Upper lobe of right lung (tissue), 1 donor: ENCODE data around the gene RNF146. TPM values are rescaled to one million over a fixed set of nuclear protein-coding genes. Genes with fewer than 3 reads are reported as not detected.
"Not testable (repeated sequence)": the region's sequence is repeated elsewhere in the genome, so short reads cannot be mapped to it uniquely, and the experiment has no call there.

Experiments
- ATAC-seq: fragments of 200-7000 bp; cut with Tn5 transposase; one replicate; pipeline ENCODE4 v1.9.1; 2020; ENCODE audit warnings: mild to moderate bottlenecking, moderate library complexity
- DNase-seq: peaks from one replicate; pipeline ENCODE4 v3.0.0-alpha.2; 2020
- H3K27ac ChIP-seq: fragments of 200-600 bp; one replicate; pipeline ENCODE4 v1.8.0; 2022
- H3K27me3 ChIP-seq: fragments of 200-600 bp; one replicate; pipeline ENCODE4 v1.8.0; 2022; ENCODE audit warnings: mild to moderate bottlenecking
- H3K36me3 ChIP-seq: fragments of 200-600 bp; one replicate; pipeline ENCODE4 v1.8.0; 2022
- H3K4me1 ChIP-seq: fragments of 200-600 bp; one replicate; pipeline ENCODE4 v1.8.0; 2022
- H3K4me3 ChIP-seq: fragments of 200-600 bp; one replicate; pipeline ENCODE4 v1.8.0; 2022; ENCODE audit warnings: mild to moderate bottlenecking
- H3K9me3 ChIP-seq: fragments of 200-600 bp; one replicate; pipeline ENCODE4 v1.8.0; 2022
- intact Hi-C: fragments of 100-400 bp; cut with DNase I; formaldehyde crosslinking; loops from one replicate; pipeline ENCODE4 v1.11.0; 2022
- total RNA-seq: library from RNA; stranded (reverse); fragmentation: NEBNext Ultra II Directional; extraction: Animal tissue kit (Norgen Biotek cat#: 25700); gene quantifications from one replicate; pipeline ENCODE4 v1.2.1, GENCODE V29; 2021
- TF ChIP-seq, protein P1 (sequence below): fragments of 200-600 bp; IDR thresholded peaks from one replicate; pipeline ENCODE4 v1.8.0; 2022; ENCODE audit warnings: antibody characterized with exemption
- donor health status: DM: no; HTN: yes; CAD: no; lungs with severe emphysema.

The RNF146 gene
- total RNA-seq, 1 donor from 2014 or later: 54.6 TPM

GRCh38 chr6:127305741-127306140, 39.1 kb downstream of the RNF146 start:
- Histone ChIP-seq H3K36me3 (peaks cover 18% of the 10 kb centered on the region), H3K4me1 (peaks cover 11% of the 10 kb centered on the region), H3K4me3 (no peak overlapping the region), H3K27me3 (no peaks in the 10 kb centered on the region), H3K9me3 (no peaks in the 10 kb centered on the region), H3K27ac (no peak overlapping the region)
- intact Hi-C loops: no loop called here
- no peak for ATAC-seq
- DNase-seq: no peak
- TF ChIP-seq, protein P1, sequence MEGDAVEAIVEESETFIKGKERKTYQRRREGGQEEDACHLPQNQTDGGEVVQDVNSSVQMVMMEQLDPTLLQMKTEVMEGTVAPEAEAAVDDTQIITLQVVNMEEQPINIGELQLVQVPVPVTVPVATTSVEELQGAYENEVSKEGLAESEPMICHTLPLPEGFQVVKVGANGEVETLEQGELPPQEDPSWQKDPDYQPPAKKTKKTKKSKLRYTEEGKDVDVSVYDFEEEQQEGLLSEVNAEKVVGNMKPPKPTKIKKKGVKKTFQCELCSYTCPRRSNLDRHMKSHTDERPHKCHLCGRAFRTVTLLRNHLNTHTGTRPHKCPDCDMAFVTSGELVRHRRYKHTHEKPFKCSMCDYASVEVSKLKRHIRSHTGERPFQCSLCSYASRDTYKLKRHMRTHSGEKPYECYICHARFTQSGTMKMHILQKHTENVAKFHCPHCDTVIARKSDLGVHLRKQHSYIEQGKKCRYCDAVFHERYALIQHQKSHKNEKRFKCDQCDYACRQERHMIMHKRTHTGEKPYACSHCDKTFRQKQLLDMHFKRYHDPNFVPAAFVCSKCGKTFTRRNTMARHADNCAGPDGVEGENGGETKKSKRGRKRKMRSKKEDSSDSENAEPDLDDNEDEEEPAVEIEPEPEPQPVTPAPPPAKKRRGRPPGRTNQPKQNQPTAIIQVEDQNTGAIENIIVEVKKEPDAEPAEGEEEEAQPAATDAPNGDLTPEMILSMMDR: no peak

DNA sequence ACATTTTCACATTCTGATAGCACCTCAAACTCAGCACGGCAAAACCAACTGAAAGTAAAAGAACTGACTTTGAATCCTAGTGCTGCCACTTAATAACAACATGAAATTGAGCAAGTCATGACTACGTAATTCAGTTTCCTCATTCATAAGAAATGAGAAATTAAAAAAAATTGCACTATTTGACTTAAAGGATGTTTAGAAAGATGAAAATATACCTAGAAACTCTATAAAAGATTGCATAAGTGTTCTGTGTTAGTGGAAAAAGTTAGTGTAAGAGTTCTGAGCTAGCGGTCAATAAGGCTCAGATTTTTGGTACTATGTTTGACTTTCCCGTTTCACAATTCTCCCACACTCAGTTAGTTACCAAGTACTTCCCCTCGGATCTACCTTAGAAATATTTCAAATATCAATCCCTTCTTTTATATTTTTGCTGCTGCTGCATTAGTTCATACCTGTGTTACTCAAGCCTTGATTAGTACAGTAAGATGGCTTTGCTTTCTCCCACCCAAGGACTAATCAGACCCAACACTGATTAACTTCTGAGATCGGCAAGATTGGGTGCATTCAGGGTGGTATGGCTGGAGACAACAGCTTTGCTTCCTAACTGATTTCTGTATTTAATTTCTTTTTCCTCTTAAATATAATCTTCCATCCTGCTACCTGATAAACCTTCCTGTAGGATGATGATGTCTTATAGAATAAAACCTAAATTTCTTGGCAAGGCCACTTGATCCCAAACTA, 50.9 kb downstream of the RNF146 start:
- H3K36me3 ChIP-seq: peaks cover 59% of the 10 kb centered on the region
- no peaks in the 10 kb centered on the region for H3K9me3 ChIP-seq
- TF ChIP-seq, protein P1: no peak

GRCh38 chr6:127319686-127320085, 53.0 kb downstream of the RNF146 start:
- Histone ChIP-seq H3K9me3 (no peaks in the 10 kb centered on the region), H3K4me3 (no peak overlapping the region), H3K4me1 (no peaks in the 10 kb centered on the region), H3K36me3 (peaks cover 46% of the 10 kb centered on the region), H3K27ac (no peak overlapping the region), H3K27me3 (no peaks in the 10 kb centered on the region)
- DNase-seq (no peak), ATAC-seq (no peak)
- intact Hi-C loops: no loop called here
- TF ChIP-seq, protein P1: no peak

More for the DNA sequence above, 50.9 kb downstream of the RNF146 start:
- ATAC-seq: peak; percentile 55
- no peaks in the 10 kb centered on the region for H3K4me1 ChIP-seq
- H3K4me3 ChIP-seq: no peak overlapping the region
- H3K27me3 ChIP-seq: no peaks in the 10 kb centered on the region
- intact Hi-C loops: no loop called here
- no peak for DNase-seq
- no peak overlapping the region for H3K27ac ChIP-seq

- H3K9me3 ChIP-seq: no peaks in the 10 kb centered on the region
- no peak overlapping the region for H3K4me3 ChIP-seq
- no peak for ATAC-seq
- no peaks in the 10 kb centered on the region for H3K27me3 ChIP-seq
- H3K27ac ChIP-seq: no peak overlapping the region
- DNase-seq: no peak
- TF ChIP-seq, protein P1: no peak
- H3K4me1 ChIP-seq: no peaks in the 10 kb centered on the region
- peaks cover 48% of the 10 kb centered on the region for H3K36me3 ChIP-seq
- intact Hi-C loops: no loop called here
These were observed 61.5 kb downstream of the RNF146 start for GRCh38 chr6:127328043-127328609.

- H3K4me3 ChIP-seq, H3K9me3 ChIP-seq, ATAC-seq, intact Hi-C loops, H3K27ac ChIP-seq, H3K27me3 ChIP-seq, H3K4me1 ChIP-seq, DNase-seq: not testable (repeated sequence)
- H3K36me3 ChIP-seq: peaks cover 30% of the 10 kb centered on the region
These were observed 64.6 kb downstream of the RNF146 start for GRCh38 chr6:127331256-127331655.

- intact Hi-C loops: no loop called here
- ATAC-seq: no peak
- peaks cover 21% of the 10 kb centered on the region for H3K36me3 ChIP-seq
- H3K27me3 ChIP-seq: no peaks in the 10 kb centered on the region
- TF ChIP-seq, protein P1: no peak
- DNase-seq: no peak
- no peaks in the 10 kb centered on the region for H3K9me3 ChIP-seq
- peaks cover 5% of the 10 kb centered on the region for H3K4me1 ChIP-seq
- H3K27ac ChIP-seq: no peak overlapping the region
- no peak overlapping the region for H3K4me3 ChIP-seq
These were observed 65.8 kb downstream of the RNF146 start for GRCh38 chr6:127332383-127332961.
